HG03135 (cell line): ENCODE measurements around the gene RRAS2.

Experiments
- ATAC-seq: cut with Tn5 transposase; IDR thresholded peaks from one replicate; pipeline ENCODE4 v1.9.1; 2021; ENCODE audit warnings: mild to moderate bottlenecking, moderate library complexity; ENCODE audit not compliant: unreplicated experiment

The RRAS2 gene

DNA sequence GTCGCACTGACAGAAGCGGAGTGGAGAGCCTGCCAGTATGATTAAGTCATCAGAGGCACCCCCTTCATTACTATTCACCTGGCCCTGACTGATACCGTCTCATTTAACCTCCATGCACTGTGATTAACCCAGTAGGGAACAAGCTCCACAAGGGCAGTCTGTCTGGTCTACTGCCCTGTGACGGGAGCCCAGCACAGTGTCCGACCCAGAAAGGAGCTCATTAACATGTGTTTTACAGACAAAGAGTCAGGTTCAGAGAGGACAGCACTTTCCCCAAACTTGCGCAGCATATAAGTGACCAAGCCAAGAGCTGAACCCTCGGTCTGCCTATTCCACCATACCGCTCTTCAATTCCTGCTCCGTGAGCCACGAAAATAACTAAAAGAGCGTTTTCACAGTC, 129.5 kb downstream of the RRAS2 start:
- ATAC-seq, result no peak

DNA sequence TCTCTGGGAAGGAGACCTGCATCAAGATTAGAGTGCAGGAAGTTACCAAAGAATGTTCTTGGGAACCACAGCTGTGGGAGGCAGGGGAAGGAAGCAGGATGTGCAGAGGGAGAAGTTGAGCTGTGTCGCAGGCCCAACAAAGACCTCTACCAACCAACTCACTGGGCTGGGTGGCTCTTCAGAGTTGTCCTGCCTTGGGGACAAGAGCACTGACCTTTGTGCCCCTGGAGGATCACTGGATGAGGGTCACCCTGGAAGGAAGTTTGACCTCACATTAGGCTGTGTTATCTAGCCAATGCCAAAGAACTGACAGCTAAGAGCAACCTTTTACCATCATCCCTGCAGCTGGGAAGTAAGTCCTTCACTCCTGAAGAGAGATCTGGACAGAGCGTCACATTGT, 130.6 kb downstream of the RRAS2 start:
- no peak for ATAC-seq
